Lower leg skin (tissue), 4 donors: ENCODE results near the gene SNCG. TPM values are rescaled to one million over a fixed set of nuclear protein-coding genes. Genes with fewer than 3 reads are reported as not detected.

Source experiments
- DNase-seq, 2 donors: peaks; one replicate each; pipeline ENCODE4 v3.0.0-alpha.2; 2019; ENCODE audit warnings: low spot score in 2 of 2
- H3K4me3 ChIP-seq: fragments of 200-600 bp; sonication (generic); 2 replicates; pipeline ENCODE4 v1.5.1; 2017; ENCODE audit warnings: mild to moderate bottlenecking, low read depth; ENCODE audit not compliant: poor library complexity, severe bottlenecking
- POLR2A ChIP-seq, 2 donors: fragments of 450-650 bp; IDR thresholded peaks; one replicate each; pipeline ENCODE4 v1.6.1; 2016 to 2017; ENCODE audit warnings: antibody characterized with exemption in 2 of 2, mild to moderate bottlenecking in 1 of 2, moderate library complexity in 1 of 2
- WGBS, 2 donors: methylation state at CpG; one replicate each; pipeline ENCODE4 v1.1.5; 2018; 5-methylcytosine and 5-hydroxymethylcytosine counted together
- intact Hi-C: fragments of 100-400 bp; cut with DNase I; formaldehyde crosslinking; loops from one replicate; pipeline ENCODE4 v1.15.0; 2023; ENCODE audit warnings: low total_unique reads
- total RNA-seq, 4 donors: library from RNA; depleted of rRNA; stranded (reverse); fragments of >200 nt; gene quantifications; one replicate each; pipeline ENCODE4 v1.1.0, GENCODE V29; 2016
- TF ChIP-seq, protein P1 (sequence below), 3 donors: fragments of 450-650 bp; IDR thresholded peaks; one replicate each; pipeline ENCODE4 v1.5.1; 2016; ENCODE audit warnings: antibody characterized with exemption in 3 of 3, mild to moderate bottlenecking in 3 of 3, moderate library complexity in 2 of 3

The SNCG gene
- total RNA-seq, 4 donors from 2014 or later = 26.5 to 62.9 (median 41.1) TPM

DNA sequence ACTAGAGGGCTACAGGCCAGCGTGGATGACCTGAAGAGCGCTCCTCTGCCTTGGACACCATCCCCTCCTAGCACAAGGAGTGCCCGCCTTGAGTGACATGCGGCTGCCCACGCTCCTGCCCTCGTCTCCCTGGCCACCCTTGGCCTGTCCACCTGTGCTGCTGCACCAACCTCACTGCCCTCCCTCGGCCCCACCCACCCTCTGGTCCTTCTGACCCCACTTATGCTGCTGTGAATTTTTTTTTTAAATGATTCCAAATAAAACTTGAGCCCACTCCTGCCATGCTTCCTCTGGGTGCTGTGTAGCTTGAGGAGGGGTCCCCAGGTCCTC lies 4.5 kb downstream of the SNCG start:
- intact Hi-C loops = no loop called here
- 92 to 97% methylated on average over 6 to 7 of the region's 7 CpGs for WGBS, 2 donors
- no peak overlapping the region for H3K4me3 ChIP-seq
- DNase-seq = no peak
- TF ChIP-seq, protein P1, sequence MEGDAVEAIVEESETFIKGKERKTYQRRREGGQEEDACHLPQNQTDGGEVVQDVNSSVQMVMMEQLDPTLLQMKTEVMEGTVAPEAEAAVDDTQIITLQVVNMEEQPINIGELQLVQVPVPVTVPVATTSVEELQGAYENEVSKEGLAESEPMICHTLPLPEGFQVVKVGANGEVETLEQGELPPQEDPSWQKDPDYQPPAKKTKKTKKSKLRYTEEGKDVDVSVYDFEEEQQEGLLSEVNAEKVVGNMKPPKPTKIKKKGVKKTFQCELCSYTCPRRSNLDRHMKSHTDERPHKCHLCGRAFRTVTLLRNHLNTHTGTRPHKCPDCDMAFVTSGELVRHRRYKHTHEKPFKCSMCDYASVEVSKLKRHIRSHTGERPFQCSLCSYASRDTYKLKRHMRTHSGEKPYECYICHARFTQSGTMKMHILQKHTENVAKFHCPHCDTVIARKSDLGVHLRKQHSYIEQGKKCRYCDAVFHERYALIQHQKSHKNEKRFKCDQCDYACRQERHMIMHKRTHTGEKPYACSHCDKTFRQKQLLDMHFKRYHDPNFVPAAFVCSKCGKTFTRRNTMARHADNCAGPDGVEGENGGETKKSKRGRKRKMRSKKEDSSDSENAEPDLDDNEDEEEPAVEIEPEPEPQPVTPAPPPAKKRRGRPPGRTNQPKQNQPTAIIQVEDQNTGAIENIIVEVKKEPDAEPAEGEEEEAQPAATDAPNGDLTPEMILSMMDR (IDR thresholded peaks at IDR 0.05) = no peak

DNA sequence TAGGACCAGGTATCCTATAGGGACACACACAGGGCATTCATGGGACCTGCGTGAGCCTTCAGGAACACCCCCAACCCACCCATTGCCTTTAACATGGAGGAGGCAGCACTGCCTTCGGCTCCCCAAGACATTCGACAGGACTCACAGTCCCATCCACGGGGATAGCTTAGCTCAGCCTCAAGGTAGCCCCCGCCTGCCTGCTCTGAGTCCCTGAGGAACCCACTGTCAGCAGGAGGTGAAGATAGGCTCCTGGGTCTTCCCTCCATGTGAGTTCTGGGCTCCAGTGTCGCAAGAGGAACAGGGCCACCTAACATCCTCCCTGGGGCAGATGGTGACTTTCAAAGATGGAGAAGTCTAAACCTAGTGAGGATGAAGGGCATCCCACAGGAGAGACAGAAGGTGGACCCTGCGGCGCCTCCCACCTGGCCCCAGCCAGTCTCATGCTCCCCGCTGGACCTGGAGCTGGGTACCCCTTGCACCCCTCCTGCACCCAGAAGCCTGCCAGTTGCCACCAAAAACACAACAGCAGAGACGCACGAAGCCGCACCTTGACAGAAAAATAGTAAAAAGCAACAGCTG lies 5.0 kb downstream of the SNCG start:
- intact Hi-C loops = no loop called here
- TF ChIP-seq, protein P1 (IDR thresholded peaks at IDR 0.05) = no peak
- TF ChIP-seq POLR2A (IDR thresholded peaks at IDR 0.05) = no peak
- DNase-seq = peak in 1 of 2 donors; percentile 67
- no peak overlapping the region for H3K4me3 ChIP-seq
- WGBS, 2 donors = 92% methylated on average over 9 to 12 of the region's 12 CpGs

DNA sequence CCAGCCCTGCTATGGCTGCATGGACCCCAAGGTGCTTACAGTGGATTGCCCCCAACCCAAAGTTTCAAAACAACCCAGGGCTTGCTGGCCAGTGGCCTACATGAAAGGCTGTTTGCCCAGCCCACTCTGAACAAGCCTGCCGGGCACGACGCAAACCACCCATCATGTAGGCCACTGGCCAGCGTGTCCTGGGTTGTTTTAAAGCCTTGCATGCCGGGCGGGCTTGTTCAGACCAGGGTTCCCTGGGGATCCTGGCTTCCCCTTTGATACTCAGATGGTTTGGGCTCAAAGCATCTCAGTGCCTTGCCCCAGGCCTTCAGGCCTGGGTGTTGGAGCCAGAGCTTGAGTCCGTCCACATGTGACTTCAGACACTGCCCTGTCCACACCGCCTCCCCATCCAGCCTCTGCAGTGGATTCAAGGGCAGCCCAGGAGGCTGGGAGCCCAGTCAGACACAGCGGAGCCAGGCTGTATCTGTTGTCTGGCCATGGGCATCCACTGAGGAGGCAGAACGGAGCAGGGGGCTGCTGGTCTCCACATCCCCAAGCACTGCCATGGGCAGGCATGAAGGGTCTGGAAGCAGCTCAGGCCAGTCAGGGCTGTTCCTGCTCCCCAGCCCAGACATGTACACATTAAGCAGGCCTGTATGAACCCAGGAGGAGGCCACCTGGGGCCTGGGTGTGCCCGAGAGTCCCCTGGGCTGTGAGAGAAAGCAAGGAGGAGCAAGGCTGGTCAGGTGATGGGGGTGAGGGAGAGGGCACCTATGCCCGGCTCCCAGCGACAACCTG lies 5.9 kb downstream of the SNCG start:
- no peak overlapping the region for H3K4me3 ChIP-seq
- peak; percentile 25 to 84 for DNase-seq
- intact Hi-C loops = no loop called here
- WGBS, 2 donors = 54 to 72% methylated on average over 13 of the region's 13 CpGs
- no peak for TF ChIP-seq POLR2A (IDR thresholded peaks at IDR 0.05)

DNA sequence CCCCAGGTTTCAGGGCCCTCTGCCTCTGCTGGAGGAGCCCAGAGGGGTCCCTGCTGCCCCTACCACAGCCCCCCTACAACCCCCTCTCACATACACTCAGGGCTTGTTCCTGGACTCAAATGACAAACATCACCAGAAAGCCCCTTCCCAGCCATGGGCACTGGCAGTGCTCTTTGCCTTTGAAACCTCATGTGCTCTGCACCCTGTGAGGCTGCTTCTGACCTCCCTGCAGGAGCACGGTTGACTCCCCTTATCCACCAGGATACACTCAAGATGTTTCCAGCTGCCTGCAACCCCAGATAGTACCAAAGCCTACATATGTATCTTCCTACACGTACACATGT lies 6.4 kb downstream of the SNCG start:
- WGBS, 2 donors = 68 to 69% methylated on average over 2 of the region's 2 CpGs
- DNase-seq = no peak
- no peak for TF ChIP-seq POLR2A (IDR thresholded peaks at IDR 0.05)
- TF ChIP-seq, protein P1 (IDR thresholded peaks at IDR 0.05) = no peak
- no peak overlapping the region for H3K4me3 ChIP-seq
- intact Hi-C loops = no loop called here

DNA sequence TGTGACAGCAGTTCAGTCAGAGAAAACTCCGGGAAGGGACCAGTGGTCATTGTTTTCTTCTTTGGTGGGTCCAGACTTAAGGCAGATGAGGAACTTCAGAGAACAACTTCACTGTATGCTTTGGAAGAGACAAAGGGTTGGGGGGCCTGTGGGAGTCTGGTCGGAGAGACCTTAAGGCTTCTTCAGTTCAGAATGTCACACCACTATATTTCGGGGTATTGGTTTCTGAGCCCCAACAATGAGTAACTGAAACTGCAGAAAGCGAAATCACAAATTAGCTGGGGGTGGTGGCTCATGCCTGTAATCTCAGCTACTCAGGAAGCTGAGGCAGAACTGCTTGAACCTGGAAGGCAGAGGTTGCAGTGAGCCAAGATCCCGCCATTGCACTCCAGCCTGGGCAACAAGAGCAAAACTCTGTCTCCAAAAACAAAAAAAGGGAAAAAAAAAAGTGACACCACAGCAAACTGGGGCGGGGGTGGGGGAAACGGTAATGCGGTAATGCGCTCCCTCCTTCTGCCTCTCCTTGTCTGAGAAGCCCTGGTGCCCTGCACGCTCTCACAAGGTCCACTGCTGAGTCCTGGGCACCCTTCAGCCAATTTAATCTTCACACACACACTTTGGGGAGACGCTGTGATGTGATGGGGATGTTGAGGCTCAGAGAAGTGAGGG lies 7.7 kb downstream of the SNCG start:
- DNase-seq = peak in 1 of 2 donors; percentile 70
- WGBS, 2 donors = 30 to 44% methylated on average over 11 of the region's 11 CpGs
- TF ChIP-seq, protein P1 (IDR thresholded peaks at IDR 0.05) = no peak
- TF ChIP-seq POLR2A (IDR thresholded peaks at IDR 0.05) = no peak
- no peak overlapping the region for H3K4me3 ChIP-seq
- intact Hi-C loops = no loop called here

DNA sequence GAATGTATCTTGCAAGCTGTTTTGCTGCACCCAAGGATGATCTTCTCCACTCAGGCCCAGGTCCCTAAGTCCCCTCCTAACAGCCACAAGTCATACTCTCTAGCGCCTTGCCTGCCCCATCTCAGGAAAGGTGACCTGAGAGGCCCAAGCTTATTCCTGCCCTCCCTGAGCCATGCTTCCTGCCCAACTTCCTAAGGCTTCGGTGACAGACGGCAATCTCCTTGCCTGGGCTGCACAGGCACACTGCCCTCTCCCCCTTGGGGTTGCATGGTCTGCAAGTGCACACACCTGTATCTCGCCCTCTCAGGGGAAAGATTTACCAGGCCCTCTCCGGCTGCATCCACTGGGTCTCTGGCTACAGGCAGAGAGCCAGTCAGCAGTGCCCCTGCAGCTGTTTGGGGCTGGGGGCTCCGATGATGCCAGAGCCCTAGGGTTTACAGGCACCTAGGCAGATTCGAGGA lies 9.1 kb downstream of the SNCG start:
- intact Hi-C loops = no loop called here
- 31 to 40% methylated on average over 6 to 7 of the region's 7 CpGs for WGBS, 2 donors
- DNase-seq = peak; percentile 45 to 84
- H3K4me3 ChIP-seq = no peak overlapping the region
- TF ChIP-seq, protein P1 (IDR thresholded peaks at IDR 0.05) = no peak
- TF ChIP-seq POLR2A (IDR thresholded peaks at IDR 0.05) = no peak
